Stimulated activated CD4-positive, alpha-beta T cell treated with anti-CD3 and anti-CD28 coated beads, Interleukin-2, amount 100 ng/mL, for 4 hours (primary cell): ENCODE results near the gene GPR157.
"Not testable (repeated sequence)": the region's sequence is repeated elsewhere in the genome, so short reads cannot be mapped to it uniquely, and the experiment has no call there.

Experiments used
- DNase-seq: peaks from one replicate; pipeline ENCODE4 v3.0.0-alpha.2; 2020; ENCODE audit warnings: low read depth

Gene GPR157

GRCh38 chr1:9128520-9129265 lies at the start of gene GPR157:
Gene GPR157, minus strand, starts transcription at chr1:9129102. Its CDS starts 75 bp downstream, at chr1:9129027.
- DNase-seq = peak; percentile 76

- no peak for DNase-seq
Measured at GRCh38 chr1:9174762-9175161, 45.9 kb upstream of the GPR157 start.

GRCh38 chr1:9174243-9174642 lies 45.3 kb upstream of the GPR157 start:
- DNase-seq = no peak

GRCh38 chr1:9169601-9170137 lies 40.8 kb upstream of the GPR157 start:
- DNase-seq = no peak

GRCh38 chr1:9167638-9168037 lies 38.7 kb upstream of the GPR157 start:
- DNase-seq = no peak

GRCh38 chr1:9166289-9167235 lies 37.7 kb upstream of the GPR157 start:
- no peak for DNase-seq

- DNase-seq = no peak
Measured at GRCh38 chr1:9165396-9165795, 36.5 kb upstream of the GPR157 start.

GRCh38 chr1:9164919-9165318 lies 36.0 kb upstream of the GPR157 start:
- DNase-seq = no peak

- DNase-seq = no peak
Measured at GRCh38 chr1:9164532-9164900, 35.6 kb upstream of the GPR157 start.

GRCh38 chr1:9161963-9162362 lies 33.1 kb upstream of the GPR157 start:
- no peak for DNase-seq

- DNase-seq = no peak
Measured at GRCh38 chr1:9161342-9161741, 32.4 kb upstream of the GPR157 start.

- DNase-seq = no peak
Measured at GRCh38 chr1:9160079-9160717, 31.3 kb upstream of the GPR157 start.

- DNase-seq = no peak
Measured at GRCh38 chr1:9155879-9156278, 27.0 kb upstream of the GPR157 start.

- not testable (repeated sequence) for DNase-seq
Measured at GRCh38 chr1:9155405-9155804, 26.5 kb upstream of the GPR157 start.

GRCh38 chr1:9153152-9153551 lies 24.2 kb upstream of the GPR157 start:
- no peak for DNase-seq

- DNase-seq = no peak
Measured at GRCh38 chr1:9152535-9152934, 23.6 kb upstream of the GPR157 start.

- DNase-seq = no peak
Measured at GRCh38 chr1:9151328-9151860, 22.5 kb upstream of the GPR157 start.

GRCh38 chr1:9150582-9151327 lies 21.9 kb upstream of the GPR157 start:
- no peak for DNase-seq

- no peak for DNase-seq
Measured at GRCh38 chr1:9149837-9150581, 21.1 kb upstream of the GPR157 start.

- no peak for DNase-seq
Measured at GRCh38 chr1:9149151-9149550, 20.2 kb upstream of the GPR157 start.

GRCh38 chr1:9146156-9146555 lies 17.3 kb upstream of the GPR157 start:
- no peak for DNase-seq
